GM23338 (cell line): Measurements from ENCODE around the gene NQO2. TPM values are rescaled to one million over a fixed set of nuclear protein-coding genes. Genes with fewer than 3 reads are reported as not detected.

Experiments used
- ATAC-seq: fragments of 200-7000 bp; cut with Tn5 transposase; 3 replicates; pipeline ENCODE4 v1.9.1; 2020
- DNase-seq: peaks from one replicate; pipeline ENCODE4 v3.0.0-alpha.2; 2015; ENCODE audit warnings: low spot score
- H2AFZ ChIP-seq: fragments of 200-600 bp; sonication (generic); 2 replicates; pipeline ENCODE4 v1.8.0; 2016; ENCODE audit warnings: antibody characterized with exemption, mild to moderate bottlenecking, moderate library complexity
- H3F3A ChIP-seq: fragments of 200-600 bp; sonication (generic); replicated peaks from 2 replicates; pipeline ENCODE4 v1.8.0; 2017; ENCODE audit warnings: antibody characterized with exemption, mixed run types, low read depth
- H3K27ac ChIP-seq: fragments of 200-600 bp; sonication (generic); 2 replicates; pipeline ENCODE4 v1.6.1; 2016; ENCODE audit warnings: low read depth
- H3K27me3 ChIP-seq: fragments of 200-600 bp; sonication (generic); 2 replicates; pipeline ENCODE4 v1.8.0; 2016; ENCODE audit warnings: mild to moderate bottlenecking, mixed run types, moderate library complexity; ENCODE audit not compliant: insufficient read depth
- H3K36me3 ChIP-seq: fragments of 200-600 bp; sonication (generic); 2 replicates; pipeline ENCODE4 v1.8.0; 2016; ENCODE audit warnings: mild to moderate bottlenecking; ENCODE audit not compliant: insufficient read depth
- H3K4me1 ChIP-seq: fragments of 200-600 bp; sonication (generic); 2 replicates; pipeline ENCODE4 v1.8.0; 2016; ENCODE audit warnings: mild to moderate bottlenecking, moderate library complexity; ENCODE audit not compliant: insufficient read depth
- H3K4me2 ChIP-seq: fragments of 200-600 bp; sonication (generic); 2 replicates; pipeline ENCODE4 v1.7.1; 2017; ENCODE audit warnings: mixed run types
- H3K4me3 ChIP-seq: fragments of 200-600 bp; sonication (generic); 2 replicates; pipeline ENCODE4 v1.6.1; 2016; ENCODE audit warnings: mixed run types
- H3K79me2 ChIP-seq: fragments of 200-600 bp; sonication (generic); replicated peaks from 2 replicates; pipeline ENCODE4 v1.8.0; 2017; ENCODE audit warnings: mild to moderate bottlenecking; ENCODE audit not compliant: insufficient read depth
- H3K9me2 ChIP-seq: fragments of 200-600 bp; sonication (generic); 2 replicates; pipeline ENCODE4 v1.8.0; 2017; ENCODE audit not compliant: insufficient read depth
- H4K20me1 ChIP-seq: fragments of 200-600 bp; sonication (generic); replicated peaks from 2 replicates; pipeline ENCODE4 v1.8.0; 2017; ENCODE audit warnings: mild to moderate bottlenecking; ENCODE audit not compliant: insufficient read depth
- H3K27ac Mint-ChIP-seq: 2 replicates; pipeline ENCODE4 v1.8.0; 2020; ENCODE audit warnings: inconsistent platforms, mild to moderate bottlenecking, moderate library complexity, mixed read lengths
- H3K27me3 Mint-ChIP-seq: 3 replicates; pipeline ENCODE4 v1.8.0; 2022; ENCODE audit warnings: low read depth, mild to moderate bottlenecking, moderate library complexity, mixed read lengths, inconsistent platforms; ENCODE audit not compliant: insufficient read depth, poor library complexity
- H3K36me3 Mint-ChIP-seq: 3 replicates; pipeline ENCODE4 v1.8.0; 2021; ENCODE audit warnings: low read depth, mild to moderate bottlenecking, inconsistent platforms, moderate library complexity, mixed read lengths
- H3K4me1 Mint-ChIP-seq: 3 replicates; pipeline ENCODE4 v1.8.0; 2020; ENCODE audit warnings: mild to moderate bottlenecking, inconsistent platforms, mixed read lengths
- H3K4me3 Mint-ChIP-seq: 3 replicates; pipeline ENCODE4 v1.8.0; 2021; ENCODE audit warnings: moderate library complexity, mild to moderate bottlenecking, inconsistent platforms, mixed read lengths
- H3K9me3 Mint-ChIP-seq: 3 replicates; pipeline ENCODE4 v1.8.0; 2020; ENCODE audit warnings: moderate library complexity, mild to moderate bottlenecking, inconsistent platforms, mixed read lengths
- CREB1 ChIP-seq: fragments of 250-450 bp; sonication (Bioruptor Pico); IDR thresholded peaks from 2 replicates; pipeline ENCODE4 v1.5.0; 2020; ENCODE audit warnings: low read depth, mild to moderate bottlenecking, moderate library complexity
- EZH2 ChIP-seq: fragments of 200-600 bp; sonication (generic); IDR thresholded peaks from one replicate; pipeline ENCODE4 v1.8.0; 2017; ENCODE audit warnings: antibody characterized with exemption, mild to moderate bottlenecking, low read depth; ENCODE audit not compliant: unreplicated experiment
- JUNB ChIP-seq: IDR thresholded peaks from one replicate; pipeline ENCODE4 v1.6.1; 2016; ENCODE audit warnings: antibody characterized with exemption; ENCODE audit not compliant: unreplicated experiment
- POLR2AphosphoS5 ChIP-seq: IDR thresholded peaks from 2 replicates; pipeline ENCODE4 v1.6.1; 2016; ENCODE audit warnings: antibody characterized with exemption, low read depth
- ZNF331 ChIP-seq: fragments of 250-450 bp; sonication (Bioruptor Pico); IDR thresholded peaks from 2 replicates; pipeline ENCODE4 v1.5.0; 2020; ENCODE audit warnings: low read depth, mild to moderate bottlenecking, moderate library complexity
- polyA plus RNA-seq: library from polyadenylated mRNA; unstranded; fragments of >200 nt; fragmentation: Nextera tagmentation; extraction: Ambion mirVana; gene quantifications from 2 replicates; pipeline ENCODE4 v1.2.1, GENCODE V29; 2016
- total RNA-seq: library from RNA; depleted of rRNA; stranded (reverse); fragments of >200 nt; shearing (Covaris generic); gene quantifications from 2 replicates; pipeline ENCODE4 v1.2.3, GENCODE V29; 2014
- TF ChIP-seq, protein P1 (sequence below), 2 experiments: fragments of 200-600 bp in 1 of 2; sonication (generic) in 1 of 2; conservative IDR thresholded peaks; 2 replicates each; pipeline versions ENCODE4 v1.5.1 to v1.6.1; 2016 to 2017; ENCODE audit warnings: antibody characterized with exemption in 2 of 2, low read depth in 2 of 2, mild to moderate bottlenecking in 2 of 2, moderate library complexity in 1 of 2
- TF ChIP-seq, protein P2 (sequence below): IDR thresholded peaks from 2 replicates; pipeline ENCODE4 v1.6.1; 2016; ENCODE audit warnings: antibody characterized with exemption
- TF ChIP-seq, protein P3 (sequence below): fragments of 250-450 bp; sonication (Bioruptor Pico); IDR thresholded peaks from 2 replicates; pipeline ENCODE4 v1.5.0; 2020; ENCODE audit warnings: mild to moderate bottlenecking, moderate library complexity
- TF ChIP-seq, protein P4 (sequence below): IDR thresholded peaks from one replicate; pipeline ENCODE4 v1.6.1; 2018; ENCODE audit warnings: antibody characterized with exemption; ENCODE audit not compliant: unreplicated experiment

The NQO2 gene
- total and polyA plus RNA-seq, 2 experiments from 2014 or later, result 117 to 173 TPM

DNA sequence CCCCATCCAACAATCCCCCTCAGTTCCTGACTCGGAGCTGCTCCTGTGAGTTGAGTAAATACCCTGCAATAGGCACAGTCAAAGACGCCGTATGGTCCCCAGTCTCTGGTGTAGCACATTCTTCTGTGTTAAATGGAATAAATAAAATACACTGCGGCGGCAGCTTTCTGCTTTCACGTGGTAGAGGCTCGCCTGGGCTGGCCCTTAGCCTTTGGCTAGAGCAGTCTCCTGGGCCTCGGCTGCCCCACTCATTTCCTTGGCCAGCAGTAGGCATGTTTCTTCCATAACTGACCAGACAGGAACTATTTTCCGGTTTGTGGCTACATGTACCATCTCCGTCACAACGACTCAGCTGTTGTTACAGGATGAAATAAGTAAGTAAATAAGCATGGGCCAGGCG is 49.0 kb upstream of the NQO2 start (continued):
- TF ChIP-seq, protein P1, sequence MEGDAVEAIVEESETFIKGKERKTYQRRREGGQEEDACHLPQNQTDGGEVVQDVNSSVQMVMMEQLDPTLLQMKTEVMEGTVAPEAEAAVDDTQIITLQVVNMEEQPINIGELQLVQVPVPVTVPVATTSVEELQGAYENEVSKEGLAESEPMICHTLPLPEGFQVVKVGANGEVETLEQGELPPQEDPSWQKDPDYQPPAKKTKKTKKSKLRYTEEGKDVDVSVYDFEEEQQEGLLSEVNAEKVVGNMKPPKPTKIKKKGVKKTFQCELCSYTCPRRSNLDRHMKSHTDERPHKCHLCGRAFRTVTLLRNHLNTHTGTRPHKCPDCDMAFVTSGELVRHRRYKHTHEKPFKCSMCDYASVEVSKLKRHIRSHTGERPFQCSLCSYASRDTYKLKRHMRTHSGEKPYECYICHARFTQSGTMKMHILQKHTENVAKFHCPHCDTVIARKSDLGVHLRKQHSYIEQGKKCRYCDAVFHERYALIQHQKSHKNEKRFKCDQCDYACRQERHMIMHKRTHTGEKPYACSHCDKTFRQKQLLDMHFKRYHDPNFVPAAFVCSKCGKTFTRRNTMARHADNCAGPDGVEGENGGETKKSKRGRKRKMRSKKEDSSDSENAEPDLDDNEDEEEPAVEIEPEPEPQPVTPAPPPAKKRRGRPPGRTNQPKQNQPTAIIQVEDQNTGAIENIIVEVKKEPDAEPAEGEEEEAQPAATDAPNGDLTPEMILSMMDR (conservative IDR thresholded peaks at IDR 0.05; ENCODE audit: low read depth in 2 of 2), result no peak

DNA sequence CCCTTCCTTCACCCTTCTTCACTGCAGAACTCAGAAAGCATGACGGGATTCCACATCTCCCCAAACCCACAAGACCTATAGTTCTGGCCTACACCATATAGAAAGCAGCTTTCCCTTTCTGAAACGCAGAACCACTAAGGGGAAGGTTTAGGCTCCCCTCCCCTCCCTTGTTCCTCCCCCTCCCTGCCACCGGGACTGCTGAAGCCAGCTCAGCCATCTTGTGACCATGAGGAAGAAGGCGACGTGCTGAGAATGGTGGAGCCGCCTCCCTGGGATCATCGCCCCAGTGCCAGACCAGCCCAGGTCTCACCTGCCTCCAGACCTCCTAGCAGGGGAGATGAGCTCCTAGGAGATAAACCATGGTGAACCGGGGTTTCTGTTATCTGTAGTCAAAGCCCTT is 48.0 kb upstream of the NQO2 start:
- Histone ChIP-seq H3K4me2 (no peak overlapping the region), H3K36me3 (no peaks in the 10 kb centered on the region), H3K27me3 (no peaks in the 10 kb centered on the region), H3K27ac (peak overlapping the region; percentile 0; the same call in 1 of the 2 replicates), H3K79me2 (no peaks in the 10 kb centered on the region), H3K9me2 (no peaks in the 10 kb centered on the region), H3K4me1 (peaks cover 15% of the 10 kb centered on the region), H2AFZ (no peak overlapping the region), H3F3A (peaks cover 11% of the 10 kb centered on the region), H4K20me1 (no peaks in the 10 kb centered on the region), H3K4me3 (no peak overlapping the region)
- Mint-ChIP-seq H3K36me3 (peaks cover 12% of the 10 kb centered on the region), H3K27me3 (peaks cover 8% of the 10 kb centered on the region), H3K4me3 (no peak overlapping the region; the same call in 2 of the 3 replicates), H3K4me1 (peaks cover 24% of the 10 kb centered on the region), H3K27ac (0 out of 2 replicates have a peak overlapping the region, but pooled peaks have one; percentile 54), H3K9me3 (no peaks in the 10 kb centered on the region)
- TF ChIP-seq, protein P2, sequence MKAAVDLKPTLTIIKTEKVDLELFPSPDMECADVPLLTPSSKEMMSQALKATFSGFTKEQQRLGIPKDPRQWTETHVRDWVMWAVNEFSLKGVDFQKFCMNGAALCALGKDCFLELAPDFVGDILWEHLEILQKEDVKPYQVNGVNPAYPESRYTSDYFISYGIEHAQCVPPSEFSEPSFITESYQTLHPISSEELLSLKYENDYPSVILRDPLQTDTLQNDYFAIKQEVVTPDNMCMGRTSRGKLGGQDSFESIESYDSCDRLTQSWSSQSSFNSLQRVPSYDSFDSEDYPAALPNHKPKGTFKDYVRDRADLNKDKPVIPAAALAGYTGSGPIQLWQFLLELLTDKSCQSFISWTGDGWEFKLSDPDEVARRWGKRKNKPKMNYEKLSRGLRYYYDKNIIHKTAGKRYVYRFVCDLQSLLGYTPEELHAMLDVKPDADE, result no peak
- TF ChIP-seq EZH2 (no peak), ZNF331 (no peak), JUNB (no peak), POLR2AphosphoS5 (no peak), CREB1 (CRISPR knock-in tag) (no peak)
- TF ChIP-seq, protein P3, sequence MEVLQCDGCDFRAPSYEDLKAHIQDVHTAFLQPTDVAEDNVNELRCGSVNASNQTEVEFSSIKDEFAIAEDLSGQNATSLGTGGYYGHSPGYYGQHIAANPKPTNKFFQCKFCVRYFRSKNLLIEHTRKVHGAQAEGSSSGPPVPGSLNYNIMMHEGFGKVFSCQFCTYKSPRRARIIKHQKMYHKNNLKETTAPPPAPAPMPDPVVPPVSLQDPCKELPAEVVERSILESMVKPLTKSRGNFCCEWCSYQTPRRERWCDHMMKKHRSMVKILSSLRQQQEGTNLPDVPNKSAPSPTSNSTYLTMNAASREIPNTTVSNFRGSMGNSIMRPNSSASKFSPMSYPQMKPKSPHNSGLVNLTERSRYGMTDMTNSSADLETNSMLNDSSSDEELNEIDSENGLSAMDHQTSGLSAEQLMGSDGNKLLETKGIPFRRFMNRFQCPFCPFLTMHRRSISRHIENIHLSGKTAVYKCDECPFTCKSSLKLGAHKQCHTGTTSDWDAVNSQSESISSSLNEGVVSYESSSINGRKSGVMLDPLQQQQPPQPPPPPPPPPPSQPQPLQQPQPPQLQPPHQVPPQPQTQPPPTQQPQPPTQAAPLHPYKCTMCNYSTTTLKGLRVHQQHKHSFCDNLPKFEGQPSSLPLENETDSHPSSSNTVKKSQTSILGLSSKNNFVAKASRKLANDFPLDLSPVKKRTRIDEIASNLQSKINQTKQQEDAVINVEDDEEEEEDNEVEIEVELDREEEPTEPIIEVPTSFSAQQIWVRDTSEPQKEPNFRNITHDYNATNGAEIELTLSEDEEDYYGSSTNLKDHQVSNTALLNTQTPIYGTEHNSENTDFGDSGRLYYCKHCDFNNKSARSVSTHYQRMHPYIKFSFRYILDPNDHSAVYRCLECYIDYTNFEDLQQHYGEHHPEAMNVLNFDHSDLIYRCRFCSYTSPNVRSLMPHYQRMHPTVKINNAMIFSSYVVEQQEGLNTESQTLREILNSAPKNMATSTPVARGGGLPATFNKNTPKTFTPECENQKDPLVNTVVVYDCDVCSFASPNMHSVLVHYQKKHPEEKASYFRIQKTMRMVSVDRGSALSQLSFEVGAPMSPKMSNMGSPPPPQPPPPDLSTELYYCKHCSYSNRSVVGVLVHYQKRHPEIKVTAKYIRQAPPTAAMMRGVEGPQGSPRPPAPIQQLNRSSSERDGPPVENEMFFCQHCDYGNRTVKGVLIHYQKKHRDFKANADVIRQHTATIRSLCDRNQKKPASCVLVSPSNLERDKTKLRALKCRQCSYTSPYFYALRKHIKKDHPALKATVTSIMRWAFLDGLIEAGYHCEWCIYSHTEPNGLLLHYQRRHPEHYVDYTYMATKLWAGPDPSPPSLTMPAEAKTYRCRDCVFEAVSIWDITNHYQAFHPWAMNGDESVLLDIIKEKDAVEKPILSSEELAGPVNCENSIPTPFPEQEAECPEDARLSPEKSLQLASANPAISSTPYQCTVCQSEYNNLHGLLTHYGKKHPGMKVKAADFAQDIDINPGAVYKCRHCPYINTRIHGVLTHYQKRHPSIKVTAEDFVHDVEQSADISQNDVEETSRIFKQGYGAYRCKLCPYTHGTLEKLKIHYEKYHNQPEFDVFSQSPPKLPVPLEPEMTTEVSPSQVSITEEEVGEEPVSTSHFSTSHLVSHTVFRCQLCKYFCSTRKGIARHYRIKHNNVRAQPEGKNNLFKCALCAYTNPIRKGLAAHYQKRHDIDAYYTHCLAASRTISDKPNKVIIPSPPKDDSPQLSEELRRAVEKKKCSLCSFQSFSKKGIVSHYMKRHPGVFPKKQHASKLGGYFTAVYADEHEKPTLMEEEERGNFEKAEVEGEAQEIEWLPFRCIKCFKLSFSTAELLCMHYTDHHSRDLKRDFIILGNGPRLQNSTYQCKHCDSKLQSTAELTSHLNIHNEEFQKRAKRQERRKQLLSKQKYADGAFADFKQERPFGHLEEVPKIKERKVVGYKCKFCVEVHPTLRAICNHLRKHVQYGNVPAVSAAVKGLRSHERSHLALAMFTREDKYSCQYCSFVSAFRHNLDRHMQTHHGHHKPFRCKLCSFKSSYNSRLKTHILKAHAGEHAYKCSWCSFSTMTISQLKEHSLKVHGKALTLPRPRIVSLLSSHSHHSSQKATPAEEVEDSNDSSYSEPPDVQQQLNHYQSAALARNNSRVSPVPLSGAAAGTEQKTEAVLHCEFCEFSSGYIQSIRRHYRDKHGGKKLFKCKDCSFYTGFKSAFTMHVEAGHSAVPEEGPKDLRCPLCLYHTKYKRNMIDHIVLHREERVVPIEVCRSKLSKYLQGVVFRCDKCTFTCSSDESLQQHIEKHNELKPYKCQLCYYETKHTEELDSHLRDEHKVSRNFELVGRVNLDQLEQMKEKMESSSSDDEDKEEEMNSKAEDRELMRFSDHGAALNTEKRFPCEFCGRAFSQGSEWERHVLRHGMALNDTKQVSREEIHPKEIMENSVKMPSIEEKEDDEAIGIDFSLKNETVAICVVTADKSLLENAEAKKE, result no peak
- TF ChIP-seq, protein P4, sequence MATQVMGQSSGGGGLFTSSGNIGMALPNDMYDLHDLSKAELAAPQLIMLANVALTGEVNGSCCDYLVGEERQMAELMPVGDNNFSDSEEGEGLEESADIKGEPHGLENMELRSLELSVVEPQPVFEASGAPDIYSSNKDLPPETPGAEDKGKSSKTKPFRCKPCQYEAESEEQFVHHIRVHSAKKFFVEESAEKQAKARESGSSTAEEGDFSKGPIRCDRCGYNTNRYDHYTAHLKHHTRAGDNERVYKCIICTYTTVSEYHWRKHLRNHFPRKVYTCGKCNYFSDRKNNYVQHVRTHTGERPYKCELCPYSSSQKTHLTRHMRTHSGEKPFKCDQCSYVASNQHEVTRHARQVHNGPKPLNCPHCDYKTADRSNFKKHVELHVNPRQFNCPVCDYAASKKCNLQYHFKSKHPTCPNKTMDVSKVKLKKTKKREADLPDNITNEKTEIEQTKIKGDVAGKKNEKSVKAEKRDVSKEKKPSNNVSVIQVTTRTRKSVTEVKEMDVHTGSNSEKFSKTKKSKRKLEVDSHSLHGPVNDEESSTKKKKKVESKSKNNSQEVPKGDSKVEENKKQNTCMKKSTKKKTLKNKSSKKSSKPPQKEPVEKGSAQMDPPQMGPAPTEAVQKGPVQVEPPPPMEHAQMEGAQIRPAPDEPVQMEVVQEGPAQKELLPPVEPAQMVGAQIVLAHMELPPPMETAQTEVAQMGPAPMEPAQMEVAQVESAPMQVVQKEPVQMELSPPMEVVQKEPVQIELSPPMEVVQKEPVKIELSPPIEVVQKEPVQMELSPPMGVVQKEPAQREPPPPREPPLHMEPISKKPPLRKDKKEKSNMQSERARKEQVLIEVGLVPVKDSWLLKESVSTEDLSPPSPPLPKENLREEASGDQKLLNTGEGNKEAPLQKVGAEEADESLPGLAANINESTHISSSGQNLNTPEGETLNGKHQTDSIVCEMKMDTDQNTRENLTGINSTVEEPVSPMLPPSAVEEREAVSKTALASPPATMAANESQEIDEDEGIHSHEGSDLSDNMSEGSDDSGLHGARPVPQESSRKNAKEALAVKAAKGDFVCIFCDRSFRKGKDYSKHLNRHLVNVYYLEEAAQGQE, result no peak
- TF ChIP-seq, protein P1 (conservative IDR thresholded peaks at IDR 0.05; ENCODE audit: low read depth in 2 of 2), result no peak
- DNase-seq (peak; percentile 35), ATAC-seq (peak; percentile 28)
